OCI-LY7 (cell line): ENCODE measurements around the gene VRTN.

Experiments used
- EZH2phosphoT487 ChIP-seq: fragments of 200-600 bp; sonication (generic); IDR thresholded peaks from 2 replicates; pipeline ENCODE4 v1.6.1; 2018; ENCODE audit warnings: low read depth, borderline replicate concordance, mild to moderate bottlenecking, mixed run types, antibody characterized with exemption, low read length, moderate library complexity, mixed read lengths
- TF ChIP-seq, protein P1 (sequence below): fragments of 200-600 bp; sonication (generic); conservative IDR thresholded peaks from 2 replicates; pipeline ENCODE4 v1.5.1; 2014; ENCODE audit warnings: mild to moderate bottlenecking, antibody characterized with exemption, low read length, moderate library complexity, mixed read lengths

DNA sequence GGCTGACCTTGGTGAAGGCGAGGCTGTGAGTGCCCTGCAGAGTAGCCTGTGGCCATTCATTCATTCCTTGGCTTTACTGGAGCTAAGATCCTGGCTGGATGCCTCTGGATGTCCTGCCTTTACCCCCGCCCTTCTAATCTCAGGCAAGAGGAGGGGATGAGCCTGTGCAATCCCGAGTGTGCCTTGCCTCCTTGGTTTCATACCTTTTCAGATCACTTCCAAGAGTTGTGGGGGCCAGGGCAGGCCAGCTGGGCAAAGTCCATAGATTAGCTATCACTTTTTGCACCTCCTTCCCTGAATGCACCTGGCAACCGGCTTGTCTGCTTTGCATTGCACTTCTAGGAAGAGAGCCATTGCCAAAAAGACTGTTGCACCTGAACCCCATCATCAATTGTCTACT, 1.5 kb downstream of the VRTN start:
- TF ChIP-seq, protein P1, sequence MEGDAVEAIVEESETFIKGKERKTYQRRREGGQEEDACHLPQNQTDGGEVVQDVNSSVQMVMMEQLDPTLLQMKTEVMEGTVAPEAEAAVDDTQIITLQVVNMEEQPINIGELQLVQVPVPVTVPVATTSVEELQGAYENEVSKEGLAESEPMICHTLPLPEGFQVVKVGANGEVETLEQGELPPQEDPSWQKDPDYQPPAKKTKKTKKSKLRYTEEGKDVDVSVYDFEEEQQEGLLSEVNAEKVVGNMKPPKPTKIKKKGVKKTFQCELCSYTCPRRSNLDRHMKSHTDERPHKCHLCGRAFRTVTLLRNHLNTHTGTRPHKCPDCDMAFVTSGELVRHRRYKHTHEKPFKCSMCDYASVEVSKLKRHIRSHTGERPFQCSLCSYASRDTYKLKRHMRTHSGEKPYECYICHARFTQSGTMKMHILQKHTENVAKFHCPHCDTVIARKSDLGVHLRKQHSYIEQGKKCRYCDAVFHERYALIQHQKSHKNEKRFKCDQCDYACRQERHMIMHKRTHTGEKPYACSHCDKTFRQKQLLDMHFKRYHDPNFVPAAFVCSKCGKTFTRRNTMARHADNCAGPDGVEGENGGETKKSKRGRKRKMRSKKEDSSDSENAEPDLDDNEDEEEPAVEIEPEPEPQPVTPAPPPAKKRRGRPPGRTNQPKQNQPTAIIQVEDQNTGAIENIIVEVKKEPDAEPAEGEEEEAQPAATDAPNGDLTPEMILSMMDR = no peak
- TF ChIP-seq EZH2phosphoT487 = no peak
